GM03348 (cell line): ENCODE results near the gene P2RX3.
"Not testable (repeated sequence)": the region's sequence is repeated elsewhere in the genome, so short reads cannot be mapped to it uniquely, and the experiment has no call there.

ENCODE experiments used
- DNase-seq: peaks from one replicate; pipeline ENCODE4 v3.0.0; 2012; ENCODE audit warnings: low spot score

P2RX3 gene

DNA sequence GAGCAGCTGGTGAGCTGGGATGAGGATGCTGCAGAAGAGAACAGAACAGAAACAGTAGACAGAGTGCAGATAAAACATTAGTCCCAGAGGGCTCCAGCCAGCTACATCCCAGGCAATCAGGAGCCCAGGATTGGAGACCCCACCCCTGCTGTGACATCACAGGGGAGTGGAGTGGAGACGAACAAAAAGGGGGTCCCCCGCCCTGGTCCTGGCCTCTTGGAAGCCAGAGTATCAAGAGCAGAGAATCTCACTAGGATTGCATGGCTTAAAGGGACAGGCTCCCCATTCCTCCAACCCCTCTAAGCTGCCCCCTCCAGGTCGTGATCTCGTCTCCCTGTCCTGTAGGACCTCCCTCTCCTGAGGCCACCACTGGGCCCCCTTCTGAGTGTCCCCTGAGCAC, at the start of gene P2RX3:
P2RX3 (plus strand) TSS at position 211 of the 400 bp plus-strand sequence. CDS start 199 bp downstream, outside the sequence.
- no peak for DNase-seq

DNA sequence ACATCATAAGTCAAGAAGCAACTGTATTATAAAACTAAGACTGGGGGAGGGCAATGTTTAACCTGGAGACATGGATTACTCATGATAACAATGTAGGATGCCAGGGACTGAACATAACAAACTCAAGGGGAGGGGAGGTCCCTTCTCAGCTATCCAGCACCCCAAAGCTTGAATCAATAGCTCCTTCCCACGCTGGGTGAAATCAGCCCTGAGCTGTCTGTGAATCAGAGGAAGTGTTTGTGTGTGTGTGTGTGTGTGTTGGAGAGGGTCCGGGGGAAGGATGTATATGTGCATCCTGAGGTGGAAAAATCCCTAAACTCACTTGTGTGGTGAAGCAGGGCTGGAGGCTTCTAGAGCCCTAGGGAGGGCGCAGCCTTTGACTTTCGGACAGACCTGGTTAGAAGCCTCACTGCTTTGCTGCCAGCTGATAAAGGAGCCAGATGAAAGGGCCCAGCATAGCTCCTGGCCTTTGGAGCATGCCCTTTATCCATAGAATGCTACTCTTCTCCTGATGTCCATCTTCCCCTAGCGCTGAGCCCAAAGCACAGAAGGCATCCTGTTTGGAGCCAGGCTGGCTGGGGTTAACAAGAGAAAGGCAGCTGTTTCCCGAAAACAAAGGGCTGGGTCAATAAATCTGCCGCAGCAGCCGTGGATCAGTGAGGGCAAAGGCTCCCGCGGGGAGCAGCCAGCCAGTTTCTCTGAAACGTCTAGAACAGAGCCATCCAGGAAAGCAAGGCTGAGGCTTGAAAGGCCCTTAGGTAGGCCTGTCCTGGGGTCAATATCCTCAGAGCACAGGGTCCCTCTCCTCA, 49.2 kb upstream of the P2RX3 start:
- DNase-seq: peak; percentile 55

DNA sequence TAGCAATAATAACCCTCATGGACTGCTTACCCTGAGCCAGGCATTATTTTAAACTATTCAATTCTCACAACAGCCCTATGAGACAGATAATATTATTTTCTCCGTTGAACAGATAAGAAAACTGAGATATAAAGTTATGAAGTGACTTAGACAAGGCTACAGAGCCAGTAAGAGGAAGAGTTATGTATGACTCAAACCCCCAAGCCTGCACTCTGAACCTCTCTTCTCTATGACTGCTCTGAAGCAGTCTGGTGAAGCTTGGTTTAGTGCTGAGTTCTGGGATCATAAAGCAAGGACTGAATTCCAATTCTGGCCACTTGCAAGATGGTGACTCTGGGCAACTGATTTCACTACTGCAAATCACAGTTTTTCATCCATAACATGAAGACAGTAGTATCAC, 47.9 kb upstream of the P2RX3 start:
- peak; percentile 43 for DNase-seq

DNA sequence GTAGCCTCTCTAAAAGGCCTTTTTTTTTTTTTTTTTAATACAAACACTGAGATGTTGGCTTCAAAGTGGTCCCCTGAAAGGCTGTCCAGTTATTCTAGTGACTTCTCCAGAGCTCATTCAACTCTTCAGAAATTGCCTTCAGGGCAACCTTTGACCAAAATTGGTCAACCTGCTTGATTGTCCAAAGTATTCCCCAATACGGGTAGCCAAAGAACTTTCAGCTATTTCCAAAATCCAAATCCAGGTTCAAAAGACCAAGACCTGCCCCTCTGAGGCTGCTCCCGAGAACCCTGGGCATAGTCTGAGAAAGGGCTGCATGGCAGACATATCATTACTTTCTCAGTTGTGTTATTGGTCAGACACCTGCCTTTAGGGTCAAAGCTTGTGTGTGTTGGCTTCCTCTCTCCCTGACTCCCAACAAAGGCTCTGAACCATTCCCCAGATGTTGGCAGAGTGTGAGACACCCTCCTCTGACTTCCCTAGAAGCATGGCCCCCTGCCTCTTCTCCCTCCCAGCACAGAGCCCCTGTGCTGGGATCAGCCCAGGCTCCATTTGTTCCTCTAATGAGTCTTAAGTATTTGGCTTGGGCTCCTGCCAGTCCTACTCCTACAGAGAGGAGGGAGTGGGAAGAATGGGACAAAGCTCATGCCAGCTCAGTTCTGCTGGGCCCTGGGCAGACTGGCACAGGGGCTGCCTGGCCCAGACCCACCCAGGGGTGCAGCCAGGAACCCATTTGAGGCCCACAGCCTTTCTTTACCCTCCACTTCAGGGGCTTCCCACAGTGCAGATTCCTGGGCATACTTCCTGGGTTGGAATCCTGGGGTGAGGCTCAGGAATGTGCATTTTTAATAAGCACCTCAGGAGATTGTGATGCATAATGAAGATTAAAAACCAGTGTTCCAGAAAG, 43.7 kb upstream of the P2RX3 start:
- peak; percentile 64 for DNase-seq

DNA sequence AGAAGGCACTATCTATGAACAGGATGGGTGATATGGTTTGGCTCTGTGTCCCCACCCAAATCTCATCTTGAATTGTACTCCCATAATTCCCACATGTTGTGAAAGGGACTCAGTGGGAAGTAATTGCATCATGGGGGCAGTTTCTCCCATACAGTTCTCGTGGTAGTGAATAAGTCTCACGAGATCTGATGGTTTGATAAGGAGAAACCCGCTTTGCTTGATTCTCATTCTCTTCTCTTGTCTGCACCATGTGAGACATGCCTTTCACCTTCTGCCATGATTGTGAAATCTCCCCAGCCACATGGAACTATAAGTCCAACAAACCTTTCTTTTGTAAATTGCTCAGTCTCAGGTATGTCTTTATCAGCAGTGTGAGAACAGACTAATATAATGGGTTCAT, 41.9 kb upstream of the P2RX3 start:
- not testable (repeated sequence) for DNase-seq

- DNase-seq: no peak
Measured at GRCh38 chr11:57297221-57297620, 40.9 kb upstream of the P2RX3 start.

DNA sequence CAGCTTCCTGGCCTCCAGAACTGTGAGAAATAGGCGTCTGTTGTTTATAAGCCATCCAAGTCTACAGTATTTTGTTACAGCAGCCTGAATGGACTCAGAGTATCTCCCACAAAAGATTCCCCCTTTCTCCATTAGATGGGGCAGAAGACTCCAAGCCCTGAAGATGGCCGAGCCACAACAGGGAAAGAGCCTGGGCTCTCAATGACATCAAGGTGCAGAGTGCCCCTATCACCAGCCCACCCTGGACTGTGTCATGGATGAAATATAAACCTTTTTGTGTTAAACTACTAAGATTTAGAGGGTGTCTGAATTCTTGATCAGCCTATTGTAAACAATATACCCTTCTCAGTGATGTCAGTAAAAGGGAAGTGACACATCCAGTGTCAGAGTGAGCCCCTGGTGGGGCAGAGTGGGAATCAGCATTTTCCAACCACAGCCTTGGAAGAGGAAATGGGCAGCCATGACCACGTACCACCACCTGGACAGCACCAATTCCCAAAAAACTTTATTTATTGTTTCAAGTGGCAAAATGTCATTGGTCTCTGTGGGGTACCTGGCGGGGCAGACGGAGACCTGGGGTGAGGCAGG, 38.9 kb upstream of the P2RX3 start:
- no peak for DNase-seq

GRCh38 chr11:57300785-57301184, 37.4 kb upstream of the P2RX3 start:
- no peak for DNase-seq

DNA sequence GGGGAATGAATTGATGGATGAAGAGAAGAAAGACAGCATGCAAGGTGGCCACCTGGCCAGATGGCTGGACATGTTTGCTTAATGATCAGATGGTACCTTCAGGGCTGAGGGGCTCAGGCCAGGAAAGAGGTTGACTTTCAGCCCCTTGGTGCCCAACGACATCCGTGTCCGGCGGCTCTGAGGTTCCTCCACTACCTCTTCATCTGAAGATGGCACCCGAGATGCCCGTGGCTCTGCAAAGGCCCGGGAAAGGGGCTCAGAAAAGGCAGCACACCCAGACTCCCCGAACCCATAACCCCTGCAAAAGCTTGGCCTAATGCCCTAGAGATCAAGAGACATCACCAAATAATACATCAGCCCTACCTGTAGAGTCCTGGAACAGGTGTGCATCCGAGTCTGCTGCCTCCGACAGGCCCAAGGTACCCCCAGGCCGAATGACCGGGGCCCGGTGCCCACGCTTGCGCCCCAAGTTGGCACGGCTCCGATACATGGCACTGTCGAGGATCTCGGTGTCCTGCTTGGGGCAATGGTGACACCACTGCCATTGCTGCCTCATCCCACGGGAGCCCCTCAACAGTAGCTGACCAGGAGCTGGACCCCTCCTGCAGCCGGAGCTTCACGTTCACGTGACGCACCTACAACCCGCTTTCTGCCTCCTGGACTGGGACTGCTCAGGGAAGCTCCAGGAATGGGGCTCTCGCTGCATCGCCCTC, 36.3 kb upstream of the P2RX3 start:
- DNase-seq: no peak

- no peak for DNase-seq
Measured at GRCh38 chr11:57302489-57302888, 35.7 kb upstream of the P2RX3 start.

- DNase-seq: no peak
Measured at GRCh38 chr11:57303280-57303989, 34.7 kb upstream of the P2RX3 start.

DNA sequence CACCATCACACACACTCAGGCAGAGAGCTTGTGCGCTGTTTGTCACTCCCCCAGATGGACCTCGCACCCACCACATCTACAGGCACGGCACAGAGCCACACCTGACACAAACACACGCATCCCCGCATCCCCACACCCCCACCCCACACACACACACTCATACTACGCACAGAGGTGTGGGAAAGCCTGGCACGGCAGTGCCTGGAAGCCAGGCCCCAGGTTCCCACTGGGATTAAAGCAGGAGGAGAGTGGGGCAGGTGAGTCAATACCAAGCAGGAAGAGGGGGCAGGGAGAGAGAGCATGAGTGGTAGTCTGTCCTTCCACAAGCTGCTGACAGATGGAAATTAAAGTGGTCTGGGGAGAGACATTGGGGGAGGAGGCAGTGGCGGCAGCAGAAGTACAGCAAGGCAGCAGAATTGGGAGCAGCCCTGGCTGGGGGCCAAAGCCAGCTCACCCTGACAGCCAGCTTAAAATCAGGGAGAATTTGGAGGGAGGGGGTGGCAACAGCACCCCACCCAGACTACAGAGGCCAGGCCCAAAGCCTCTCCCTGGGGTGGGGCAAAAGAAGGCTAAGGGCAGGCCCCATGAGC, 34.1 kb upstream of the P2RX3 start:
- DNase-seq: peak; percentile 53

- DNase-seq: no peak
Measured at GRCh38 chr11:57305523-57305922, 32.6 kb upstream of the P2RX3 start.

DNA sequence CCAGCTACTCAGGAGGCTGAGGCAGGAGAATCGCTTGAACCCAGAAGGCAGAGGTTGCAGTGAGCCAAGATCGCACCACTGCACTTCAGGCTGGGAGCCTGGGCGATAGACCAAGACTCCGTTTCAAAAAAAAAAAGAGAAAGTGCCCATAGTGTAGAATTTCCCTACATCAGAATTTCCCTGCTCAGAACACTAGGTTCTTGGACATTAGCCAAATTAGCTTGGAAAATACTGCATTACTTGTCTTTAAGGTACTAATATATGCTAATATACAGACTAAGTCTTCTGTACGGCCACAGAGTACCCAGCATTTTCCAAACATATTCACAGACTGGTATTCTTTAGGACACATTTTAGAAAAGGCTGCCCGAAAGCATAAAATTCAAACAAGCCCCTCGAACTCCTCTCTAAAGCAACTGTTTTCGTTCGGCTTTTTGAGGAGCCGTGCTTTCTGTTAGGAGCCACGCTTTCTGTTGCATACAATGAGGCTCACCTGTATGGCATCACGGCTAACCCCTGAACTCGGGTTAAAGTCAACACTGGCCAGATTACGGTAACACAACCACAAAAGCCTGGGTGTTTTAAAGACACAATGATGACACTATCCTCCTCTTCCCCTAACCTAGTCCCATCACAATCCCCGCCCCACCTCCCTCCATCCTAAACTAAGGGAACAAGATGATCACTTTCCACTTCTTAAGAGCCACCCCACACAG, 31.8 kb upstream of the P2RX3 start:
- DNase-seq: no peak

DNA sequence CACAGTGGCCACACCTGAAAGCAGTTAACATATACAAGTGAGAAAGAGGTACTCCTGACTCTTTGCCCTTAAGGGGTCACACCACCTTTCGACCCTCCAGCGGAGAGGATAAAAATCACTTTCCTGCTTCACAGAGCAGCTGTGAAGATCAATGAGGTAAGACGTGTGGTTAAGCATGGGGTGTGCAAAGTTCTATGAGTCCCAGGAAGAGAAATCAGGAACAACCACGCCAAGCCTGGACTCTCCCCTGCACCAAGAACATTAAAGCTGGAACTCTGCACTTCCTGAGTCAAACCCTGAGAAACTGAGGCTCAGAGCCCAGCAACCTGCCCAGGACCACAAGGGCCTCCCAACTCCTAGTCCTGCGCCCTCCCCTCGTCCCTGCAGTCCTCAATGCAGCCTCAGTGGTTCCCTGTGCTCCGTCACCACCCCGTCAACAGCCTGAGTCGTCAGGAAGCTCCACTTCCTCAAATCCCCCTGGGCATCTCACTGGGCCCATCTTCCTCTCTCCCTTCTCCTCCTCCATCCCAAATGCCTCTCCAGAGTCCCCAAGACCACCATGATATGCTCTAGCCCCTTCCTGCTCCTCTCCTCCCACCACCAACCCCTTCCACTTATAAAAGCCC, 31.1 kb upstream of the P2RX3 start:
- DNase-seq: no peak

GRCh38 chr11:57307666-57308270, 30.4 kb upstream of the P2RX3 start:
- DNase-seq: no peak

DNA sequence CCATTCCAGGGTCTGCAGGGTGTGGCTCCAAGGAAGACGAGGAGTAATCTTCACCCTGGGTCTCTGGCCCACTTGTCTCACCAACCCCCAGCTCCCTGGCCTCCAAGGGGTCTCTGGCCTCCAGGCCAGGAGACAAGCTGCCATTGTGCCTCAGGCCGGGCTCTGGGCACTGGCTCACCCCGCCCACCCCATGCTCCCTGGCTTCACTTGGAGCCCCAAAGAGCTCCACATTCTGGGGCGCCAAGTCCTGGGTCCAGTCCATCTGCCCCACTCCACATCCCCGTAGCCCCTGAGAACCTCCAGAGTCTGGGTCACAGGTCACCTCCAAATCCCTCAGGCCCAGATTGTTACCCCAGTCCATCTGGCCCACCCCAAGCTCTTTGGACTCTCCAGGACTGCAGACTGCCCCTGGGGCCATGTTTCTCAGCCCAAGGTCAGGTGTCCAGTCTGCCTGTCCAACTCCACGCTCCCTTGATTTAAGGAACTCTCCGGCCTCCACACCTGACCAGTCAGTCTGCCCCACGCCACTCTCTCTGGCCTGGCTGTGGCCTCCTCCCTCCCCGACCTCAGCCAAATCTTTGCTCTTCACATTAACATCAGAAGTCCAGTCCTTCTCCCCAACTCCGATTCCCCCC, 29.6 kb upstream of the P2RX3 start:
- DNase-seq: no peak

- DNase-seq: no peak
Measured at GRCh38 chr11:57309106-57310059, 28.8 kb upstream of the P2RX3 start.
